Smooth muscle cell (in vitro differentiated cells): ENCODE results near the gene SPANXN5. TPM values are rescaled to one million over a fixed set of nuclear protein-coding genes. Genes with fewer than 3 reads are reported as not detected.
"Not testable (repeated sequence)": the region's sequence is repeated elsewhere in the genome, so short reads cannot be mapped to it uniquely, and the experiment has no call there.

Experiments
- DNase-seq: peaks from one replicate; lab custom pipeline; 2025; ENCODE audit not compliant: unreplicated experiment; lab: John Stamatoyannopoulos, UW
- H2AFZ ChIP-seq: fragments of 200-600 bp; sonication (generic); 2 replicates; pipeline ENCODE4 v1.6.0; 2016; ENCODE audit warnings: antibody characterized with exemption, low read depth, mild to moderate bottlenecking
- H3F3A ChIP-seq: fragments of 200-600 bp; sonication (generic); 2 replicates; pipeline ENCODE4 v1.6.0; 2017; ENCODE audit warnings: antibody characterized with exemption, low read depth
- H3K27ac ChIP-seq: fragments of 200-600 bp; sonication (generic); 2 replicates; pipeline ENCODE4 v1.5.1; 2016; ENCODE audit warnings: low read depth, mild to moderate bottlenecking
- H3K27me3 ChIP-seq: fragments of 200-600 bp; sonication (generic); 2 replicates; pipeline ENCODE4 v1.6.1; 2016; ENCODE audit warnings: low read depth, mild to moderate bottlenecking
- H3K36me3 ChIP-seq: fragments of 200-600 bp; sonication (generic); 2 replicates; pipeline ENCODE4 v1.5.1; 2016; ENCODE audit warnings: low read depth
- H3K4me1 ChIP-seq: fragments of 200-600 bp; sonication (generic); 2 replicates; pipeline ENCODE4 v1.5.1; 2016; ENCODE audit warnings: low read depth
- H3K4me2 ChIP-seq: fragments of 200-600 bp; sonication (generic); 2 replicates; pipeline ENCODE4 v1.6.0; 2016; ENCODE audit warnings: mild to moderate bottlenecking
- H3K4me3 ChIP-seq: fragments of 200-600 bp; sonication (generic); 2 replicates; pipeline ENCODE4 v1.5.1; 2016; ENCODE audit warnings: mild to moderate bottlenecking
- H3K79me2 ChIP-seq: fragments of 200-600 bp; sonication (generic); 2 replicates; pipeline ENCODE4 v1.6.0; 2016; ENCODE audit warnings: low read depth, mild to moderate bottlenecking
- H3K9ac ChIP-seq: fragments of 200-600 bp; sonication (generic); 2 replicates; pipeline ENCODE4 v1.6.0; 2016; ENCODE audit warnings: low read depth
- H3K9me3 ChIP-seq: fragments of 200-600 bp; sonication (generic); replicated peaks from 2 replicates; pipeline ENCODE4 v1.5.1; 2016; ENCODE audit warnings: low read depth
- H4K20me1 ChIP-seq: fragments of 200-600 bp; sonication (generic); 2 replicates; pipeline ENCODE4 v1.6.0; 2016; ENCODE audit warnings: low read depth
- CTCF ChIP-seq: fragments of 200-600 bp; sonication (generic); IDR thresholded peaks from 2 replicates; pipeline ENCODE4 v1.5.1; 2017; ENCODE audit warnings: borderline replicate concordance, mild to moderate bottlenecking, antibody characterized with exemption; ENCODE audit not compliant: insufficient read depth, poor library complexity, severe bottlenecking
- WGBS: methylation state at CpG from one replicate; pipeline ENCODE4 v1.1.7; 2016; ENCODE audit warnings: low lambda C conversion rate; 5-methylcytosine and 5-hydroxymethylcytosine counted together
- polyA plus RNA-seq: library from polyadenylated mRNA; unstranded; fragments of >200 nt; fragmentation: Nextera tagmentation; extraction: Ambion mirVana; gene quantifications from 2 replicates; pipeline ENCODE4 v1.2.1, GENCODE V29; 2016
- total RNA-seq: library from RNA; depleted of rRNA; stranded (reverse); fragments of >200 nt; gene quantifications from 2 replicates; pipeline ENCODE4 v1.2.3, GENCODE V29; 2014

Gene SPANXN5
- total RNA-seq (not detected in 2 replicates), polyA plus RNA-seq (not detected in 2 replicates)

- not testable (repeated sequence) for H3K4me3 ChIP-seq, H3K36me3 ChIP-seq, DNase-seq, H3K27me3 ChIP-seq, H3F3A ChIP-seq, H3K4me2 ChIP-seq, H3K79me2 ChIP-seq, H3K9ac ChIP-seq, H3K27ac ChIP-seq, H3K4me1 ChIP-seq, H2AFZ ChIP-seq, H4K20me1 ChIP-seq, H3K9me3 ChIP-seq
- 64% methylated on average over 2 of the region's 2 CpGs for WGBS
These were observed at the start of gene SPANXN5 for GRCh38 chrX:52797327-52797726. Gene SPANXN5 (minus strand): TSS chrX:52797427. CDS start chrX:52797348, 79 bp downstream.

- not testable (repeated sequence) for H3K27ac ChIP-seq, H3K4me1 ChIP-seq, H3F3A ChIP-seq, H2AFZ ChIP-seq, DNase-seq, H3K9ac ChIP-seq, H3K36me3 ChIP-seq, H3K4me2 ChIP-seq, H4K20me1 ChIP-seq, H3K27me3 ChIP-seq, H3K79me2 ChIP-seq, H3K4me3 ChIP-seq, H3K9me3 ChIP-seq
- 69% methylated on average over 3 of the region's 3 CpGs for WGBS
These were observed 46.4 kb upstream of the SPANXN5 start for GRCh38 chrX:52843619-52844018.

GRCh38 chrX:52839137-52839536 is 41.9 kb upstream of the SPANXN5 start:
- TF ChIP-seq CTCF, result no peak
- Histone ChIP-seq H4K20me1 (no peaks in the 10 kb centered on the region), H3K79me2 (no peaks in the 10 kb centered on the region), H2AFZ (no peak overlapping the region), H3K9ac (no peak overlapping the region), H3K4me3 (no peak overlapping the region), H3K9me3 (no peaks in the 10 kb centered on the region), H3K36me3 (no peaks in the 10 kb centered on the region), H3K27ac (no peak overlapping the region), H3F3A (no peaks in the 10 kb centered on the region), H3K4me2 (no peak overlapping the region), H3K4me1 (no peaks in the 10 kb centered on the region), H3K27me3 (no peaks in the 10 kb centered on the region)
- no peak for DNase-seq
- WGBS, result 81% methylated on average over 2 of the region's 2 CpGs

- H3F3A ChIP-seq, result no peaks in the 10 kb centered on the region
- H3K27ac ChIP-seq, result no peak overlapping the region
- H3K9me3 ChIP-seq, result no peaks in the 10 kb centered on the region
- no peaks in the 10 kb centered on the region for H3K4me1 ChIP-seq
- H4K20me1 ChIP-seq, result no peaks in the 10 kb centered on the region
- 40% methylated on average over 3 of the region's 3 CpGs for WGBS
- H3K4me3 ChIP-seq, result no peak overlapping the region
- H3K27me3 ChIP-seq, result no peaks in the 10 kb centered on the region
- H3K79me2 ChIP-seq, result no peaks in the 10 kb centered on the region
- DNase-seq, result no peak
- no peak overlapping the region for H3K9ac ChIP-seq
- TF ChIP-seq CTCF, result no peak
- H2AFZ ChIP-seq, result no peak overlapping the region
- no peak overlapping the region for H3K4me2 ChIP-seq
- no peaks in the 10 kb centered on the region for H3K36me3 ChIP-seq
These were observed 33.3 kb upstream of the SPANXN5 start for GRCh38 chrX:52830551-52830950.

- no peaks in the 10 kb centered on the region for H3K79me2 ChIP-seq
- no peaks in the 10 kb centered on the region for H3K27me3 ChIP-seq
- WGBS, result 39% methylated on average over 2 of the region's 2 CpGs
- no peaks in the 10 kb centered on the region for H3K9me3 ChIP-seq
- DNase-seq, result no peak
- no peak overlapping the region for H3K9ac ChIP-seq
- H3K4me3 ChIP-seq, result no peak overlapping the region
- no peaks in the 10 kb centered on the region for H3F3A ChIP-seq
- no peak for TF ChIP-seq CTCF
- H3K4me1 ChIP-seq, result no peaks in the 10 kb centered on the region
- H3K36me3 ChIP-seq, result no peaks in the 10 kb centered on the region
- H4K20me1 ChIP-seq, result no peaks in the 10 kb centered on the region
- H3K4me2 ChIP-seq, result no peak overlapping the region
- H2AFZ ChIP-seq, result no peak overlapping the region
- no peak overlapping the region for H3K27ac ChIP-seq
These were observed 27.4 kb upstream of the SPANXN5 start for GRCh38 chrX:52824608-52825007.
